Activated naive CD8-positive, alpha-beta T cell treated with anti-CD3 and anti-CD28 coated beads for 36 hours (primary cell): ENCODE data around the gene INSC. TPM values are rescaled to one million over a fixed set of nuclear protein-coding genes. Genes with fewer than 3 reads are reported as not detected.

Experiments used
- DNase-seq: peaks from one replicate; pipeline ENCODE4 v3.0.0; 2021
- H3K27ac Mint-ChIP-seq: one replicate; pipeline ENCODE4 v1.8.0; 2022; ENCODE audit warnings: mild to moderate bottlenecking, moderate library complexity, mixed read lengths
- H3K27me3 Mint-ChIP-seq: one replicate; pipeline ENCODE4 v1.8.0; 2022; ENCODE audit warnings: mild to moderate bottlenecking, mixed read lengths
- H3K36me3 Mint-ChIP-seq: one replicate; pipeline ENCODE4 v1.8.0; 2021; ENCODE audit warnings: mild to moderate bottlenecking, mixed read lengths
- H3K4me1 Mint-ChIP-seq: one replicate; pipeline ENCODE4 v1.8.0; 2021; ENCODE audit warnings: mixed read lengths
- H3K4me3 Mint-ChIP-seq: one replicate; pipeline ENCODE4 v1.8.0; 2022; ENCODE audit warnings: mild to moderate bottlenecking, moderate library complexity, mixed read lengths
- H3K9me3 Mint-ChIP-seq: one replicate; pipeline ENCODE4 v1.8.0; 2022; ENCODE audit warnings: mixed read lengths
- total RNA-seq, 2 experiments: library from RNA; stranded (reverse); gene quantifications; one replicate each; pipeline ENCODE4 v1.2.3, GENCODE V29; 2021

The INSC gene
- total RNA-seq, 2 experiments from 2014 or later: 0.27 to 0.30 TPM

DNA sequence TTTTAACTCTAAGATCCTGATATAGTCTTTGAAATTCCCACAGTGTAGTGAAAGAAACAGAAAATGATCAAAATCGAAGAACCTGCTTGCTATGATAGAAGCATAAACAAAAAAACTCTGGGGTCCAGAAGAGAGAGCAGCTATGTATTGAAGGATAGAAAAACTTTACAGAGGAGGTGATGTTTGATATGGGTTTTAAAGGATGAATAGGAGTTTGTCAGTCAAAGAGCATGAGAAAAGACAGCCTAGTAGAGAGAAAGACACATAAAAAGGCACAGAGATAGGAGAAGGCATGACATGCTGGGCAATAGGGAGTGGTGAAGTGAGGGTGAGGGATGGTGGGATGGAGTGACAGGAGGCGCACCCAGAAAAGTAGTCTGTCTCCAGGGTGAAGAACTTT is 168.0 kb downstream of the INSC start:
- no peak overlapping the region for H3K27ac Mint-ChIP-seq
- no peaks in the 10 kb centered on the region for H3K4me1 Mint-ChIP-seq
- no peak for DNase-seq
- no peaks in the 10 kb centered on the region for H3K9me3 Mint-ChIP-seq
- H3K27me3 Mint-ChIP-seq: peaks cover 8% of the 10 kb centered on the region
- no peaks in the 10 kb centered on the region for H3K36me3 Mint-ChIP-seq
- no peak overlapping the region for H3K4me3 Mint-ChIP-seq

DNA sequence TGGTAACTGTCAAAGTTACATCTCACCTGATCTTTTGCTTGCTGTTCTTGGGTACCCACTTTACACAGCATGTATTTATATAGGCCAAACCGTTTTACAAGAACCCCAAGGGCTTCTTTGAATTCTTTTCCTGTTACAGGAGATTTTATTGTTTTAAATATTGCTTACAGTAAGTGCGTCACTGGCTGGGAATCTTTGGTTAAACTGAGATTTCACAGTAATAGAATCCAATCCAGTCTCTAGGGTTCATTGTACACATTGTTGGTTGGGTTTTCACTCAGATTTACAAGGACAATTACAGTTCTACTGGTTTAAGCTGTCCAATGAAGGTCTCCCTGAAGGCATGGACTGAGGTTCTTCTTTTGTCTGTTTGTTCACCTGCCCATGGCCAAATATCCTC is 171.7 kb downstream of the INSC start:
- Mint-ChIP-seq H3K27me3 (peaks cover 15% of the 10 kb centered on the region), H3K9me3 (no peaks in the 10 kb centered on the region), H3K4me3 (no peak overlapping the region), H3K4me1 (no peaks in the 10 kb centered on the region), H3K36me3 (no peaks in the 10 kb centered on the region), H3K27ac (no peak overlapping the region)
- no peak for DNase-seq

DNA sequence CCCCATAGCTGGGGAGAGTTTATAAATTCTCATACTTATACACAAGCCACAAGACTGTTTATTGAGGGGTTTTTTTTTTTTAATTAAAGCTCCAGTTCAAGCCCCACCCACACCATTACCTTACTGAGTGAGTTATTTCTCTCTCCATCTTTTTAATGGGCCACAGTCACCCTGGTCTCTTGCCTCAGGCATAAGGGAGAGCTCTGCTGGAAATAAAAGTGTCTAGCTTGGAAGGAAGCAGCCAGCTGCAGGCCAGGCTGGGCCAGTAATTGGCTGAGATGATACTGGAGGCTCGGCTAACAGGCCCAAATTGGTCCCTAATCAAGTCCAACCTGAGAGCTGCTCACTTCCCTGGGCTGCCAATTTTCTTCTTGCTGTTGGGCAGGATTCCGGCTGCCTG is 174.1 kb downstream of the INSC start:
- Mint-ChIP-seq H3K4me1 (no peaks in the 10 kb centered on the region), H3K27me3 (peaks cover 9% of the 10 kb centered on the region), H3K27ac (no peak overlapping the region), H3K4me3 (no peak overlapping the region), H3K9me3 (no peaks in the 10 kb centered on the region), H3K36me3 (no peaks in the 10 kb centered on the region)
- no peak for DNase-seq

DNA sequence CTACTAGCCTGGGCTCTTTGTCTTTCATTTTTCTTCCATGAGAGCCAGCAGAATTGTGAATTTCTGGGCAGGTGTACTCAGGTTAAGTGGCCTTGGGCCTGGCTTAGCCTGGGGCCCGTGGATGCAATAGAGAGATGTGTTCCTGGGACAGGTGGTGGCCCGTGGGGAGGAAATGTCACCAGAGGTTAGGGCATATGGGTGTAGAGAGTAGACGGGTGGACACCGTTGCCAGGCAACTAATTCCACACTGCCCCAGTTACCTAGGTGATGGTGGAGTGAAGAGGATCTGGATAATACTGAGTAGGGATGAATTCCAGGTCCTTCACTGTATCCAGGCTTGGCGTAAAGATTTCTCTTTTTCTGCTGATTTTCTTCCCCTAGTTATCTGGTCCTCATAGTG is 175.0 kb downstream of the INSC start:
- Mint-ChIP-seq H3K27me3 (peaks cover 9% of the 10 kb centered on the region), H3K4me1 (no peaks in the 10 kb centered on the region), H3K9me3 (no peaks in the 10 kb centered on the region), H3K36me3 (no peaks in the 10 kb centered on the region), H3K27ac (no peak overlapping the region), H3K4me3 (no peak overlapping the region)
- no peak for DNase-seq

GRCh38 chr11:15291885-15292284 is 177.2 kb downstream of the INSC start:
- no peaks in the 10 kb centered on the region for H3K9me3 Mint-ChIP-seq
- H3K36me3 Mint-ChIP-seq: no peaks in the 10 kb centered on the region
- no peak overlapping the region for H3K27ac Mint-ChIP-seq
- no peak overlapping the region for H3K4me3 Mint-ChIP-seq
- peaks cover 9% of the 10 kb centered on the region for H3K27me3 Mint-ChIP-seq
- no peak for DNase-seq
- no peaks in the 10 kb centered on the region for H3K4me1 Mint-ChIP-seq

DNA sequence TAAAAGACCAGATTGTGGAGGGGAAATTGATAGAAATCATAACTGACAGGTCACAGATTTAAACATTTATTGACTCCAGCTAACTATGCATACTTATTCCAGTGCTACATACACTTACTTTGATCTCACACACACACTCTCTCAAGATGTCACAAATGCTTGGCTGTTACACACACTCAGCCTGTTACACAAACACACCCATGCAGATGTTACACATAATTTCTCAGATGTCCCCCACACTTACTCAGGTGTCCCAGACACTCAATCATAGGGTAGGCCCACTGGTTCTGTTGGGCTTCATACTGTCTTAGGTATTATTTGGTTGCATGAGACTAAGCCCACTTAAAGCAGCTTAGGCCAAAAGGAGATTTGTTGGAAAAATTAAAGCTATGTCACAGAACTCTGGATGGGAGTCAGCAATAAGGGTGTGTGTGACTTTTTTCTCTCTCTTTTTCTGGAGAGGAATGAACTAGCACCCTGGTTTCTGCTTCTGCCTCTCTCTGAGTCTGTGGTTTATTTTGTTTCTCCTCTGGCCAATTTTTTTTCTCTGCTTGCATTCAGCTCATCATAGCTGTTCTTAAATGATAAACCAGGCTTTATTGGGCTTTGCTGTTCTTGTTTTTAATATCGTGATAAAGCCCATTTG is 179.4 kb downstream of the INSC start:
- Mint-ChIP-seq H3K27ac (no peak overlapping the region), H3K4me1 (no peaks in the 10 kb centered on the region), H3K9me3 (no peaks in the 10 kb centered on the region), H3K4me3 (no peak overlapping the region), H3K36me3 (no peaks in the 10 kb centered on the region), H3K27me3 (peaks cover 9% of the 10 kb centered on the region)
- DNase-seq: no peak

DNA sequence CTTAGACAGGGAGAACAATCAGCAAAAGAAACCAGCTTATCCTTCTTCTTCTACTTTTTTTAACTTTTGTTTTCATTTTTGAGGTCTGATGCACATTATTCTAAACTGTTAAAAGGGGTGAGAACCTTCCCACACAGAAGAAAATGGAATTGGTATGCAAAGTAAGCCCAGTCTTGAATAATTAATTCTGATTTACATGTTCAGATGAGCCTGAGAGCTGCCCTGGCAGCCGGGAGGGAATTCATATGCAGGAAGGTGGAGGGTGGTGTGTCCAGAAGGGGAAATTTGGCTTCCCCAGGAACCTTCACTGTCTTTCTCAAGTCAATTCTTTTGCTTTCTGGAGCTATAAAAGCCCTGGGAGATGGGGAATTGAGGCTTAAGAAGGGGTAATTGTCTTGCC is 181.0 kb downstream of the INSC start:
- Mint-ChIP-seq H3K4me3 (no peak overlapping the region), H3K27me3 (peaks cover 9% of the 10 kb centered on the region), H3K4me1 (no peaks in the 10 kb centered on the region), H3K27ac (no peak overlapping the region), H3K9me3 (no peaks in the 10 kb centered on the region), H3K36me3 (no peaks in the 10 kb centered on the region)
- DNase-seq: no peak

Other genes starting within 250 kb of the INSC start
- 10 to 100 TPM in 1 of 2 experiments, 1 to 10 TPM in 1; 9.9 to 10.0 TPM for gene CYP2R1, start 222.7 kb upstream of the INSC start, total RNA-seq
- gene CALCA, start 142.6 kb upstream of the INSC start, total RNA-seq: under 1 TPM; 0.28 to 0.29 TPM
- gene CALCB, start 41.3 kb upstream of the INSC start, total RNA-seq: 1 to 10 TPM; 3.2 to 5.0 TPM